GM03348 (cell line): ENCODE results near the gene SEM1.
"Not testable (repeated sequence)": the region's sequence is repeated elsewhere in the genome, so short reads cannot be mapped to it uniquely, and the experiment has no call there.

ENCODE experiments used
- DNase-seq: peaks from one replicate; pipeline ENCODE4 v3.0.0; 2012; ENCODE audit warnings: low spot score

Gene SEM1

GRCh38 chr7:96709381-96710228, at the start of gene SEM1:
TSS of gene SEM1 (minus strand) at chr7:96709846. CDS start at chr7:96709763, 83 bp downstream.
- DNase-seq, result peak; percentile 89

GRCh38 chr7:96757880-96758279, 48.2 kb upstream of the SEM1 start:
- DNase-seq, result not testable (repeated sequence)

GRCh38 chr7:96747418-96747940, 37.8 kb upstream of the SEM1 start:
- no peak for DNase-seq

DNA sequence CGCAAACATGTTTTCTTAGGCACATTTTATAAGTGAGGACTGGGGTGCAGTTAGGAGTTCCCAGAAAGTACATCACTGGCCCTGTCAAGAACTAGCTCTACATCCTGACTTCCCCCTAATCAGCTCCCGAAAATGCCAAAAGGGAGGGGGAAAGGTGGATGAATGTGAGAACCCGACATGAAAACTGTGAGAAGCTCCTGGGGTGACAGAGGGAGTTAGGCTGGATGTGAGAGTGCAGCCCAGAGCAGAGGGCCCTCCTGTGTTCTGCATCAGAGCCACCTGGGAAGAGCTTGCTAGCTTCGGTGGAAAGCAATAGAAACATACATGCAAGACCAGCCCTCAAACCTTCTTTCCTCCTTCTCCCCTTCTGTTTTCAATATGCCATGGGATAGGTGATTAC, 30.5 kb upstream of the SEM1 start:
- DNase-seq, result no peak

DNA sequence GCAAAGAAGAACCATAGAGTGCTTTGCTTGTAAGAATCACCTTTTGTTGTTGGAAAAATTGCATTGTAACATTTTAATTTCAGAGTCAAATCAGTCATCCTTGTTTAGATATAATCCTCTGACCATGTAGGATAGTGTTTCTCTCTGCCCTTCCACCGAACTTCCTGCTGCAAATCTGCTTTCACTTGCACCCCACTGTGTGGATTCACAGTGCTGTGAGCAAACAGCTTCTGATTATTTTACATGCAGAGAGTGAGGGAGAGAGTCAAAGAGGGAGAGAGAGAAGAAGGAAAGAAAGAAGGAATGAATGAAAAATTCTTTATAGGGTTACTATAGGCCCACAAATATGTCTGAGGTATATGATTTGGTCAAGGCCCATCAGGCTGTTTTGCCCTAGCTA, 30.0 kb upstream of the SEM1 start:
- DNase-seq, result no peak

DNA sequence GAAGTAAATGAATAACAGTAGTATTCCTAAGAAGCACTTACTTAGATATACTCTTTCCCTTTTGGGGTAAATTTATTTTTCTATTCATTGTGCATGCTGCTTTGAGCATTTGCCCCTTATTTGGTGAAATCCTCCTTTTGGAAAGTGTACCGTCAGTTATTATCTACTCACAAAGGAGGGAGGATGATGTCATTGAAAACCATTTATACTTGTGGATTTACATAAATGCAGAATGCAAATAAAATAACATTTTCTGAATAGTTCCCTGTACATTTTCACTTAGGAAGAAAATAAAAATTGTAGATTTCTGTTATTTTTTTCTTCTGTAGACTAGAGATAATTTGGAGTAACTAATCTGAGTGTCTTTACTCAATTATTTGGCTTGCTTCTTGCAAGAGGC, 29.5 kb upstream of the SEM1 start:
- DNase-seq, result no peak

GRCh38 chr7:96738705-96739104, 29.1 kb upstream of the SEM1 start:
- DNase-seq, result no peak

- DNase-seq, result no peak
Observed at GRCh38 chr7:96737545-96738050, 28.0 kb upstream of the SEM1 start.

- DNase-seq, result no peak
Observed at GRCh38 chr7:96734343-96734742, 24.7 kb upstream of the SEM1 start.

DNA sequence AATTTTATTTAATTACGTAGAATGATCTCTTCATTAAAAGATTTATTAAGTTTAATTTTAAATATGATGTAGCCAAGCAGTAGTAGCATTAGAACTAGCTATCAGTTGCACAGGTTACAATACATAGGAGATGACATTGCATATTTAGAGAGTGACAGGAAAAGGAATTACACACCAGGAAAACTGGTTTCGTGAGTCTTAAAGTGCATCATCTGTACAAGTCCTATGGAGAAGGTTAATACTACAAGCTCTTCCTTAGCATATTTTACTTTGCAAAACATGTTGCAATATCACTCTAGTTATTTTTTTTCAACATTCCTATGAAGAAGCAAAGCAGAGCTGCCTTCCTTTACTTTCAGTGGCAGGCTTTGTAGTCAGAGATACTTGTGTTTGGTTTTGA, 20.2 kb upstream of the SEM1 start:
- DNase-seq, result no peak

GRCh38 chr7:96728139-96728538, 18.5 kb upstream of the SEM1 start:
- no peak for DNase-seq

- DNase-seq, result no peak
Observed at GRCh38 chr7:96727534-96728088, 18.0 kb upstream of the SEM1 start.

DNA sequence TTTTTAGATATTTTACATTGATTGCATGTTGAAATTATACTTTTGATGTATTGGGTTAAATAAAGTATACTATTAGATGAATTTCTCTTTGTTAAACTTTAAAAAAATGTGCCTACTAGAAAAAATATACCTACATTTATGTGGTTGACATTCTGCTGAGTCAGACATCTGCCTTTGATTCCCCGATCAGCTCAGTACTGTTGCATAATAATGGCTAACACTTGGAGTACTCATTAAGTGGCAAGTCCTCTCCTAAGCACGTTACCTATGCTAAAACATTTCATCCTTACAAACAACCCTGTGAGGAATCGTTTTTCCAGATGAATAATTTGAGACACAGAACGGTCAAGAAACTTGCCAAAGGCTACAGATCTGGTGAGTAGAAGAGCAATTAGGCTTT, 14.0 kb upstream of the SEM1 start:
- no peak for DNase-seq

DNA sequence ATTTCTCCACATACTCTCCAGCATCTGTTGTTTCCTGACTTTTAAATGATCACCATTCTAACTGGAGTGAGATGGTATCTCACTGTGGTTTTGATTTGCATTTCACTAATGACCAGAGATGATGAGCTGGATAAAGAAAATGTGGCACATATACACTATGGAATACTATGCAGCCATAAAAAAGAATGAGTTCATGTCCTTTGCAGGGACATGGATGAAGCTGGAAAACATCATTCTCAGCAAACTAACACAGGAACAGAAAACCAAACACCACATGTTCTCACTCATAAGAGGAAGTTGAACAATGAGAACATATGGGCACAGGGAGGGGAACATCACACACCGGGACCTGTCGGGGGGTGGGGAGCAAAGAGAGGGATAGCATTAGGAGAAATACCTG, 13.3 kb upstream of the SEM1 start:
- not testable (repeated sequence) for DNase-seq

- DNase-seq, result no peak
Observed at GRCh38 chr7:96720843-96721242, 11.2 kb upstream of the SEM1 start.

- no peak for DNase-seq
Observed at GRCh38 chr7:96719164-96719563, 9.5 kb upstream of the SEM1 start.

DNA sequence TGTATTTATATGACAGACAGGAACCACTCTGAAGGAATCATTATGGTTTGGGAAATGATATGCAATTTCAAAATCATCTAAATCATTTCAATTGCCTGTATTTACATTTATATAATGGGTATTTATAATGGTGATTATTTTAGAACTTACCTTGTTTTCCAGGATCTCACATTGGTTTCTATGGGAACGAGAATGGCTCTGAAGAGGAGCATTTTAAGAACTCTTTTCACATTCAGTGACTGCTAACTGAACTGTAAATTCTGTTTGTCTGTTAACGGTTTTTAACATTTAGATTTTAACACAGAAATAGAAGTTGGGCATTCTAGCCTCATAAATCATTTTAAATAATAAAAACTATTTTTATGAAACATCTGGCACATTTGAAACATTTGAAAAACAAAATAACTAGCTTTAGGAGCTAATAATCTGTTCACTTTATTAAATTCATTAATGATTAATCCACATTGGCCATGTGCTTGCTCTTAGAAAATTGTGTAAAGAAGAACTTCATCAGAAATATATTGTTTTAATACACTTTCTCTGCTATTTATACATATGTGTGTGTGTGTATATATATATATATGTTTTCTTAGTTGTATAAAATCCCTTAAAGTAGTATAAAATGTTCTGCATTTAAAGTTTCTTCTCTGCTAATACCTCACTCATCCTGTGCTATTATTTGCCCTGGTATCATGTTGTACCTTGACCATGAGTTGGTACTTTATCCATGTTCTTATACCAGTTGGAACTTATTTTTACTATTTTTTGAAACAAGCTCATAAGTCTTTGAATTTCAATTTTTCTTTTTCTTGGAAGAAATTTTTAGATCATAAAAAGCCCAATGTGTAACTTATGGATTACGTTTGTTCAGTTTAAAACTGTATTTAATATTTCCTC, 8.7 kb upstream of the SEM1 start:
- DNase-seq, result no peak

DNA sequence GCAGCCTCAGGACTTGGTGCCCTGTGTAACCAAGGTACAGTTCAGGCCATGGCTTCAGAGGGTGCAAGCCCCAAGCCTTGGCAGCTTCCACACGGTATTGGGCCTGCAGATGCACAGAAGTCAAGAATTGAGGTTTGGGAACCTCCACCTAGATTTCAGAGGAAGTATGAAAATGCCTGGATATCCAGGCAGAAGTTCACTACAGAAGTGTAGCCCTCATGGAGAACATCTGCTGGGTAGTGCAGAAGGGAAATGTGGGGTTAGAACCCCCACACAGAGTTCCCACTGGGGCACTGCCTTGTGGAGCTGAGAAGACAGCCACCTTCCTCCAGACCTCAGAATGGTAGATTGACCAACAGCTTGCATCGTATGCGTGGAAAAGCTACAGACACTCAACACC, 3.4 kb upstream of the SEM1 start:
- DNase-seq, result no peak

DNA sequence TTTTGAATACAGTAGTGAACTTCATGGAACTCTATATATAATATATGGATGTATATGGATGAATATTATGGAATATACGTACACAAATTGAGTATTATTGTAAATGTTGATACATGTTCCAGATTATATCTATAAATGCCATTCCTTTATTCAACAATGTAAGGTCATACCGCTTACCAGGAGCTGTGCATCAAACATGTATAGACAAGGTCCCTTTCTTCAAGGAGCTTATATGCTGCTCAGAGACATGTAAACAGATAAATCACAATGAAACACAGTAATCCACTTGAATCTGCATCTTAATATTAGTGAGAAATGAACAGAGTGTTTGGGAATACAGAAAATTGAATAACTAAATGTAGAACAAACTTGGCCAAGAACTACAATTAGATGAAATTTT, 898 bp upstream of the SEM1 start:
- DNase-seq, result no peak

DNA sequence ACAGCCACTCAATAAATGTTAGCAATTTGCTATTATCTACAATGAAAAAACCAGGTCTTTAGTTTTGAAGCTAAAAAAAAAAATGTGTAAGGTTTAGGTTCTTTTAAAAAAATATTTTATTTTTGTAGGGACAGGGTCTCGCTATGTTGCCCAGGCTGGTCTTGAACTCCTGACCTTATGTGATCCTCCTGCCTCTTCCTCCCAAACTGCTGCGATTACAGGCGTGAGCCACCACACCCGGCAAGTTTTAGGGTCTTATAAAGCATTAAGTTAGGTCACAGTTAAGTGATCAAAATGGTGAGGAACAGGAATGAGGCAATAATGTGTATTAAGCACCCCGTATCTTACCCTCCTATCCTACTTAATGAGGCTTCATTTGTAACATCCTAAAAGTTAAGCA, 774 bp downstream of the SEM1 start:
- no peak for DNase-seq

- no peak for DNase-seq
Observed at GRCh38 chr7:96707901-96708774, 1.5 kb downstream of the SEM1 start.
